ENCODE results near the gene KLHL15.
"Not testable (repeated sequence)": the region's sequence is repeated elsewhere in the genome, so short reads cannot be mapped to it uniquely, and the experiment has no call there.

The KLHL15 gene

DNA sequence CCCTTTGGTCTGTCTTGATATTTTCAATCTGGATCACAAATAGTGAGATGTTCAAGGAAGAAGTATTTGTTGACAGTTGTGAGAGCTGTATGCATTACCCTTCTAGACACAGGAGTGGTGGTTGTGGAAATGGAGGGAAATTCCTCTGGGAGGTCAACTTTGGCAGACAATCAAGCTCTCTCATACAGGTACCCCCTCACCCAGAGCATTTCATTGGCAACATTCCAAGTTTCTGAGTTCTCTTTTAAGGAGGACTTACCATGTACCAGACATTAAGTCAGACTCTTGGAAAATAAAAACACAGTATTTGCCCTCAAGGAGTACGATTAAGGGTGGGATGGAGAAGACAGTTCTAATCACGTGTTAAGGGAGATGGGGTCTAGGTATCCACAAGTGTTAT lies 45.3 kb downstream of the KLHL15 start:
- DNase-seq (ENCODE audit: low read depth): no peak
- no peak overlapping the region for H3K4me3 ChIP-seq (ENCODE audit: control insufficient read depth, low read depth, low read length)
- TF ChIP-seq CTCF (IDR thresholded peaks at IDR 0.05; ENCODE audit: control insufficient read depth, insufficient read depth, low read depth, low read length, missing control alignments): no peak

GRCh38 chrX:23981222-23981621 lies 45.8 kb downstream of the KLHL15 start:
- H3K4me3 ChIP-seq (ENCODE audit: control insufficient read depth, low read depth, low read length): no peak overlapping the region

DNA sequence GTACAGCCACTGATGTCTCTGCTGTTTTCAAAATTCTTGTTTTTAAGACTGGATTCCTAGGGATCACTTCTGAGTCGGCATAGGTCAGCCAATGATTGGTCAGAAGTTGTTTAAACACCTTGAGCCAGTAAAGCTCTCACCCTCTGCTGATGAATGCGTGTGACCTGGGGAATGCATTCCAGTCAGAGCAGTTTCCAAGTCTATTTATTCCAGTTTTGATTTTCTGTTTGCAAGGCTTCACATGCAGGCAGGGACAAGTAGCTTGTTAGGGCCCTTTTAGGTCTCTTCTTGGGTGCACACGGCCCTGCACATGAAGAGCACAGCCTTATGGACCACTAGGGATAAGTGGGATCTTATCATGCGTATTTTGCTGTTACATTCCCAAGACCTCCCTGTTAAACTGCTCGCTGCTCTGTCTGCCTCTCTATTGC lies 47.0 kb downstream of the KLHL15 start:
- H3K4me3 ChIP-seq (ENCODE audit: control insufficient read depth, low read depth, low read length): no peak overlapping the region
- no peak for TF ChIP-seq CTCF (IDR thresholded peaks at IDR 0.05; ENCODE audit: control insufficient read depth, insufficient read depth, low read depth, low read length, missing control alignments)
- DNase-seq (ENCODE audit: low read depth): no peak

More at GRCh38 chrX:23981222-23981621, 45.8 kb downstream of the KLHL15 start:
- no peak for TF ChIP-seq CTCF (IDR thresholded peaks at IDR 0.05; ENCODE audit: control insufficient read depth, insufficient read depth, low read depth, low read length, missing control alignments)
- DNase-seq (ENCODE audit: low read depth): no peak

DNA sequence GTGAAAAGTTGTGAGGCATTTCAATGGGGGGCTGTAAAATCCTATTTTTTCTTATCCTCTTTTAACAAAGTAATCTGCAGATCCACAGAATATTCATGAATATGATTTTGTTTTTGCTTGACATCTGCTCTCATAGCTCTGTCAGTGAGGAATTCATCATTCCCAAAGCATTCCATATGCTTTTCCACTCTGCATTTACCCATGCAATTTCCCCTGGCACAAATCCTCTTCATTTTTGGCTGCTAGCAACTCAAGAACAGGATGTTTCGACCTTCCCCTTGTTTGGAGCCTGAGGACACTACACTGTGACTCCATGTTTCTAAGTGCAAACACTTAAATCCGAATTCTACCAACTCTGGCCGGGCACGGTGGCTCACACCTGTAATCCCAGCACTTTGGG lies 48.5 kb downstream of the KLHL15 start:
- TF ChIP-seq CTCF (IDR thresholded peaks at IDR 0.05; ENCODE audit: control insufficient read depth, insufficient read depth, low read depth, low read length, missing control alignments): no peak
- H3K4me3 ChIP-seq (ENCODE audit: control insufficient read depth, low read depth, low read length): no peak overlapping the region
- no peak for DNase-seq (ENCODE audit: low read depth)

DNA sequence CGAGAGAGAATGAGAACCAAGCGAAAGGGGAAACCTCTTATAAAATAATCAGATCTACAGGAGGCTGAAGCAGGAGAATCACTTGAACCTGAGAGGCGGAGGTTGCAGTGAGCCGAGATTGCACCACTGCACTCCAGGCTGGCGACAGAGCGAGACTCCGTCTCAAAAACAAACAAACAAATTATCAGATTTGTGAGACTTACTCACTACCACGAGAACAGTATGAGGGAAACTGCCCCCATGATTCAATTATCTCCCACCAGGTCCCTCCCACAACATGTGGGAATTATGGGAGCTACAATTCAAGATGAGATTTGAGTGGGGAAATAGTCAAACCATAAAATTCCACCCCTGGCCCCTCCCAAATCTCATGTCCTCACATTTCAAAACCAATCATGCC lies 61.4 kb downstream of the KLHL15 start:
- not testable (repeated sequence) for H3K4me3 ChIP-seq (ENCODE audit: control insufficient read depth, low read depth, low read length); DNase-seq (ENCODE audit: low read depth)

GRCh38 chrX:23964191-23964590 lies 62.8 kb downstream of the KLHL15 start:
- TF ChIP-seq CTCF (IDR thresholded peaks at IDR 0.05; ENCODE audit: control insufficient read depth, insufficient read depth, low read depth, low read length, missing control alignments): no peak
- H3K4me3 ChIP-seq (ENCODE audit: control insufficient read depth, low read depth, low read length): no peak overlapping the region
- DNase-seq (ENCODE audit: low read depth): no peak

GRCh38 chrX:23959781-23960180 lies 67.2 kb downstream of the KLHL15 start:
- no peak for TF ChIP-seq CTCF (IDR thresholded peaks at IDR 0.05; ENCODE audit: control insufficient read depth, insufficient read depth, low read depth, low read length, missing control alignments)
- DNase-seq (ENCODE audit: low read depth): no peak
- no peak overlapping the region for H3K4me3 ChIP-seq (ENCODE audit: control insufficient read depth, low read depth, low read length)

All from AG09309 (cell line).